GM04504 (cell line): ENCODE results near the gene CLPX.
"Not testable (repeated sequence)": the region's sequence is repeated elsewhere in the genome, so short reads cannot be mapped to it uniquely, and the experiment has no call there.

ENCODE experiments used
- DNase-seq: peaks from one replicate; pipeline ENCODE4 v3.0.0-alpha.2; 2012; ENCODE audit warnings: low read depth

CLPX gene

DNA sequence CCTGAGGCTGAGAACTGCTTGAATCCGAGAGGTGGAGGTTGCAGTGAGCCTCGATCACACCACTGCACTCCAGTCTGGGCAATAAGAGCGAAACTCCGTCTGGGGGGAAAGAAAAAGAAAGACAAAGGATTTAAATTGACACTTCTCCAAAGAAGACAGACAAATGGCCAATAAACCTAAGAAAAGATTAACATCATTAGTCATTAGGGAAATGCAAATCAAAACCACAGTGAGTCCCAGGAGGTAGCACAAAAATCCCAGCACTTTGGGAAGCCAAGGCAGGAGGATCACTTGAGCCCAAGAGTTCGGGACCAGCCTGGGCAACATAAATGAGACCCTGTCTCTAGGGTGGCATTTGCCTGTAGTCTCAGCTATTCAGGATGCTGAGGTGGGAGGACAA is 12.6 kb downstream of the CLPX start:
- no peak for DNase-seq

DNA sequence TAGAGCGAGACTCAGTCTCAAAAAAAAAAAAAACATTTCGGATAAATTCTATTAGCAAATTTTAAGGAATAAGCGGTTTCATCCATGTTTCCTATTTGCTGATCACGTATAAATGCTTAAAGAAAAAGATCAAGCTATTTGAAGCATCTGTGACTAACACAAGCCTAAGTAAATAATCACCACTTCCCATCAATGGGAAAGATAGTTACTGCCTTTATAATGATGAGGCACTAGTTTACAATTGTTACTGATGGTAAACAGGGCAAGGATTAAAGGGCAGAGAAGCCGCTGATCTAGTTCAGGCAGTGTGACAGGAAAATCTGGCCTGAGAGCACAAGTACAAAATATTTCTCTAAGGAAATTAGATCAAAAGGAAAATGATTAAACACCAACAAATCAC is 13.7 kb downstream of the CLPX start:
- no peak for DNase-seq

DNA sequence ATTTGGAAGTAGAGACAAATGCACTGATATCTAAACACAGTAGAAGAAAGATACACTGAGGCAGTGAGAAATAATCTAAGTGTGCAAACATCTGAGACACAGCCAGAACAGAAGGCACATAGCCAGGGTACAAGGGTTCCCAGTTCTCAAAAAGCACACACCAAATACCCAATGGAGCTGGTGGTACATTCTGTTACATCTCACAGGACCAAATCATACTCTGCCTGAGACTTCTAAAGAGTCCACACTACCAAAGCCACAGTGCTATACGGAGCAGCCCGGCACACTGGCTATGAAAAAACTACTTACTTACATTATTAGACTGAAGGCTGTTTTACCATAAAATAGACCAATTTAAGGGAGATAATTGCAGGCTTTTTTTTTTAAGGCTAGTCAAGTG is 19.3 kb downstream of the CLPX start:
- DNase-seq, result no peak

DNA sequence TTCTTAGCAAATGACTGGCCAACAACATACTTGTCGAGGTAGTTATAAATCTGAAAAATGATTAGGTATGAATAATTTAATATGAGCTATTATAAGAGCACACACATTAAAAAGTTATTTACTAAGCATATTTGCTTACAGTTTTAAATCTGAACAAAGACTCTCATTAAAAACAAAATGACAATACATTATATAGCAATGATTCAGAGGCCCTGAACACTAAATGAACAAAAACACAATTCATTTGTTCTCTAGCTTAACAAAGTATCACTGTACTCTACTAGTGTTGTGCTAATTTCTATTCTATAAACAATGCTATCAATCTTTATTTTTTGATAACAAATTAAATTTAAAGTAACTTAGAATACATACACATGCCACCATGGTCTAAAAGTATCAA is 21.0 kb downstream of the CLPX start:
- DNase-seq, result no peak

DNA sequence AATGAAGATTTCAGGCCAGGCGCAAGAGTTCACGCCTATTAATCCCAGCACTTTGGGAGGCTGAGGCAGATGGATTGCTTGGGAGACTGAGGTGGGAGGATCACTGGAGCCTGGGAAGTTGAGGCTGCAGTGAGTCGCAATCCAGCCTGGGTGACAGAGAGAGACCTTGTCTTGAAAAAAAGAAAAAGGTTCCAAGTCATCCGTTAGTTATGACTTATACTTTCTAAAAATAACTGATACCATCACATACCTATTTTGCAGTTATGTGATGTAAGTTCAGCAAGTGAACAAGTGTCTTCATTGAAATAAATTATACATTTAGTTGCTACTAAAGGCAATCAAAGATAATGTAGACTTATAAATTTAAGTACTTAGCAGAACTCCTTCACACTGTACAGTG is 22.1 kb downstream of the CLPX start:
- DNase-seq, result no peak

DNA sequence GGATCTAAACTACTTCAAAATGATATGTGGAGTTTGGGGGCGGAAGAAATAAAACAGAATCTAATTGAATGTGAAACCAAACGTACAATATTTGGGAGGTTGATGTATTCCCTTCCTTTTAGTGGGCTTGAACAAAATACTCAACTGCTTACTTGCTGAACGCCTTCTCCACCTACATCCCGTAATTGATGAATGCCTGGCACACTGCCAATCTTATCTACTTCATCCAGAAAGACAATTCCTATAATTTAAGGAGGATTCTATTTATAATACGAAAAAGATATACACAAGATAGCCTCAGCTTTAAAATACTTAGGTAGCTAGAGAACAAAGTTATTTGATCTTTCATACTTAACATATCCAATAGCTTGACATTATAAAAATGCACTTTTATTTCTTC is 28.4 kb downstream of the CLPX start:
- no peak for DNase-seq

DNA sequence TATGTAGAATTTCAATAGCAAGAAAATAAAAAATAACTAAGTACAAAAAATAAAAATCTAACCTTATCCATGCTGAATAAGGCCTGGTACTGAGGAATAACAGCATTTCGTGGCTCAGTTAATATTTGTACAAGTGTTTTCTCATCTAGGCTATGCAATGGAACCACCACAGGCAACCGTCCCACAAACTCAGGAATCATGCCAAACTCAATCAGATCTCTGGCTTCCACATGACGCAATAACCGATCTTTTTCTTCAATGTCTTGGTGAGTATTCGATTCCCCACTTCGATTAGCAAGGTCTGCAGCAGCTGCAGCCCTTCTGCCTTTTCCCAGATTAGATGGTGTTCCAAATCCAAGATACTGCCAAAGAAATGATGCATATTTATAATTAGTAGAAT is 30.4 kb downstream of the CLPX start:
- no peak for DNase-seq

DNA sequence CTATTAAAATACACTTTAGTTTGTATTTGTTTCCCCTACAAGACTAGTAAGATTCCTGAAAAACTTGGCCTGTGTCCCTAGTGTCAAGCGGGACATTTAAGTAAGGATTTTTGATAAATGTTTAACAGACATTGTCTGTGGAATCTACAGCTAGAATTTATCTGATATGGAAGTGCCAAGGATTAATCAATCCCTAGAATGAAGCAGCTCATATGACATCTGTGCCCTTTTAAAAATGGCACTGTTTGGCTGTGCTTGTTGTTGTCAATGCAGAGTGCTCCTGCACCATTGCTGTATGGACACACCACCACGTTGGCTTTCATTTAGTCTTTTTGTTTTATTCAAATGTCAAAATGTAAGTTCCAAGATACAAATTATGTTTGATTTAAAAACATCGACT is 37.2 kb downstream of the CLPX start:
- DNase-seq, result no peak

DNA sequence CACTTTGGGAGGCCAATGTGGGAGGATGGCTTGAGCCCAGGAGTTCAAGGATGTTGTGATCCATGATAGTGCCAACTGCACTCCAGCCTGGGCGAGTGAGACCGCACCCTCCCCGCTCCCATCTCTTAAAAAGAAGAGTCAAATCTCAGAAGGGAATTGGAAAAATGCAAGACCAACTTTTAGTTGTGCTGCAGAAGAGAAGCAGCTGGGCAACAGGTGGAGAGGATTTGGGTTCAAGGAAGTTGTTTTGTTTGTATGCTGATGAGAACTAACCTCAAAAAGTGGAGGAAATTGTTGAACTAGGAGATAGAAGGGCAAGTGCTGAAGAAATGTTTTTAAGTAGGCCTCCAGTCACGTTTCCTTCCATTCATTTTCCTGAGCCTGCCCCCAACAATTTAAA is 38.7 kb downstream of the CLPX start:
- no peak for DNase-seq

DNA sequence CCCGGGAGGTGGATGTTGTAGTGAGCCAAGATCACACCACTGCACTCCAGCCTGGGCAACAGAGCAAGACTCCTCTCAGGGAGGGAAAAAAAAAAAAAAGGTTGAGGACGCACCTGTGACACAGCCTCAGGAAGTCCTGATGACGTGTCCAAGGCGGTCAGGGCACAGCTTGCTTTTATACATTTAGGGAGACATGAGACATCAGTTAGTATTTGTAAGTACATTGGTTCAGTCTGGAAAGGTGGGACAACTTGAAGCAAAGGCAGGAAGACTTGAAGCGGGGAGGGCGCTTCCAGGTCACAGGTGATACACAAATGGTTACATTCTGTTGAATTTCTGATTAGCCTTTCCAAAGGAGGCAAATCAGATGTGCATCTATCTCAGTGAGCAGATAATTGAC is 46.5 kb downstream of the CLPX start:
- DNase-seq, result not testable (repeated sequence)

DNA sequence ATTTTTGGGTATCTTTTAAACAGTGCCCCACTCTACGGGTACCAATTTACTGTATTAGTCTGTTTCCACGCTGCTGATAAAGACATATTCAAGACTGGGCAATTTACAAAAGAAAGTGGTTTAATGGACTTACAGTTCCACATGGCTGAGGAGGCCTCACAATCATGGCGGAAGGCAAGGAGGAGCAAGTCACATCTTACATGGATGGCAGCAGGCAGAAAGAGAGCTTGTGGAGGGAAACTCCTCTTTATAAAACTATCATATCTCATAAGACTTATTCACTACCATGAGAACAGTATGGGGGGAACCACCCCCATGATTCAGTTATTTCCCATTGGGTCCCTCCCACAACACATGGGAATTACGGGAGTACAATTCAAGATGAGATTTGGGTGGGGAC is 47.2 kb downstream of the CLPX start:
- DNase-seq, result not testable (repeated sequence)

DNA sequence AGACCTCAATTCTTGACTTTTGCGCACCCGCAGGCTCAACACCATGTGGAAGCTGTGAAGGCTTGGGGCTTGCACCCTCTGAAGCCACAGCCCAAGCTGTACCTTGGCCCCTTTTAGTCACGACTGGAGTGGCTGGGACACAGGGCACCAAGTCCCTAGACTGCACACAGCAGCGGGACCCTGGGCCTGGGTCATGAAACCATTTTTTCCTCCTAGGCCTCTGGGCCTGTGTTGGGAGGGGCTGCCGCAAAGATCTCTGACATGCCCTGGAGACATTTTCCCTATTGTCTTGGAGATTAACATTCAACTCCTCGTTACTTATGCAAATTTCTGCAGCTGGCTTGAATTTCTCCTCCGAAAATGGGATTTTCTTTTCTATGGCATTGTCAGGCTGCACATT is 48.1 kb downstream of the CLPX start:
- not testable (repeated sequence) for DNase-seq

DNA sequence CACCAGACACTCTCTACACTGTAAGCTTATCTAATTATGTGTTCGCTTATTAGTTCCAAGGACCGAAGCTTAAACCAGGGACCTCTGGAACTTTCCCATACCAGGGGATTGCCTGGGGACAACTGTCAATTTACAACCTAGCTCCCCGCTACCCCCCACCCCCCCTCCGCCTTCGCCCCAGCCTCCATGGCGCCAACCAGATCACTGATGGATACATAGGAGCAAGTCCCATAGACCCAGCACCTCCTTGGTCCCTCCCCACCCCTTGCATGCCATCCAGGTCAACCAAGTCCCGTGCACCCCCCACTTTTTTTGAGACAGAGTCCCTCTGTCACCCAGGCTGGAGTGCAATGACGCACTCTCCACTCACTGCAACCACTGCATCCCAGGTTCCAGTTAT is 50.6 kb downstream of the CLPX start:
- DNase-seq, result no peak

DNA sequence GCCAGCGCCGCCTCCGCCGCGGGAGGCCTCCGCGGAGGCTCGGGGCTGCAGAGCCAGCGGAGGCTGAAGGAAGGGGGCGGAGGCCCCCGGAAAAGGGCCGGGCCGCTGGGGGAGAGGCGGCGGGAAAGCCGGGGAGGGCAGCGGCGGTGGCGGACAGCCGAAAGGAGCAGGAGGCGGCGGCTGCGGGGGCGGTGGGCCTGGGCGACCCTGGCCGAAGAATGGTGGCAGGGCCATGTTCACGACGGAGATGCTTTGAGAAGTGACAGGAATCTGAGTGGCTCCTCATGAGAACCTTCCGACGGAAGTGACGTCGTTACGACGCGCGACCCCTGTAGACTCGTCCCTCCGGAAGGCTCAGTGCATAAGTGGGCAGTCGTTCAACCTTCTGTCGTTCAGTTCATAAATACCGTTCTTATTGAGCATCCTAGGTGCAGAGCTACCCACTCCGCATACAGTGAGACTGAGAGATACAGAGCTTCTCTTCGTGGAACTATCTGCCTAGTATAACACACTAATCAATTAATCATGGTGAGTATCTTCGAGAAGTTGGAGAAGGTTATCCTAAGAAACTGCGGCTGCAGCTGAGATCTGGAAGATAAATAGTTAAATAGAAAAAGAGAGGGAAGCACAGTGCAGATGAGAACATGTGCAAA is 51.5 kb downstream of the CLPX start, which contains the start of gene PDCD7:
PDCD7 (minus strand) TSS at position 261 of the 653 bp plus-strand sequence; CDS start at position 234, 27 bp downstream.
- peak; percentile 73 for DNase-seq

DNA sequence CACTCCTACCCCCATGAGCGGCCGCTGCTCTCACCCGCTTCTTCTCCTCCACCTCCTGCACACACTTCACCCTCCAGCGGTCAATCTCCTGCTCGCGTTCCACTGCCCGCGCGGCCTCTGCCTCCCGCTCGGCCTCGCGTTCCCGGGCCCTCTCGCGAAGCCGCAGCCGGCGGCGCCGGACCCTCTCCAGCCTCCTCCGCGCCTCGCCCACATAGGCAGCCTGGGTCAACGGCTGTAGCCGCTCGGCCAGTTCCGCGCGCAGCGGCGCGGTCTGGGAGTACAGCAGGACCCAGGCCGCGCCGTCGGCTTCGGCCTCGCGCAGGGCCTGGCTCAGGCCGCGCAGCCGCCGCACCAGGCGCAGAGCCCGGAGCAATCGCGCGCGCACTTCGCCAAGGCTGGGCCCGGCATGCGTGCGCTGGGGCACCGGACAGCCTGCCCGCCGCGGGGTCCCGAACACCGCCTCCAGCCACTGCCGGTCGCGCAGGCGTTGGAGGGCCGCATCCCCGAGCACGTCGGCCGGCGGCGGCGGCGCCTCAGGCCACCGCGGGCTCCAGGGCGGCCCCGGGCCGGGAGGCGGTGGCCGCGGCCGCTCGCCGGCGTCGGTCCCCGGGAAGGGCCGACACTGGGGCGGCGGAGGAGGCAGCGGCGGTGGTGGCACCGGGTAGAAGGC is 52.1 kb downstream of the CLPX start:
- DNase-seq, result peak; percentile 17

DNA sequence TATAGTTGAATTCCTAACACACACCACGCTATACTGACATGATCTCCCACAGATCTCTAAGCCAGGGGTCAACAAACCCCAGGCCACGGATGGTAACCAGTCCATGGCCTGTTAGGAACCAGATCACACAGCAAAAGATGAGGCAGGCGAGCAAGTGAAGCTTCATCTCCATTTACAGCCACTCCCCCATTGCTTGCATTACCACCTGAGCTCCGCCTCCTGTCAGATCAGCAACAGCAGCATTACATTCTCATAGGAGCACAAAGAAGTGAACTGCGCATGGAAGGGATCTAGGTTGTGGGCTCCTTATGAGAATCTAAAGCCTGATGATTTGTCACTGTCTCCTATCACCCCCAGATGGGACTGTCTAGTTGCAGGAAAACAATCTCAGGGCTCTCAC is 54.2 kb downstream of the CLPX start:
- no peak for DNase-seq

DNA sequence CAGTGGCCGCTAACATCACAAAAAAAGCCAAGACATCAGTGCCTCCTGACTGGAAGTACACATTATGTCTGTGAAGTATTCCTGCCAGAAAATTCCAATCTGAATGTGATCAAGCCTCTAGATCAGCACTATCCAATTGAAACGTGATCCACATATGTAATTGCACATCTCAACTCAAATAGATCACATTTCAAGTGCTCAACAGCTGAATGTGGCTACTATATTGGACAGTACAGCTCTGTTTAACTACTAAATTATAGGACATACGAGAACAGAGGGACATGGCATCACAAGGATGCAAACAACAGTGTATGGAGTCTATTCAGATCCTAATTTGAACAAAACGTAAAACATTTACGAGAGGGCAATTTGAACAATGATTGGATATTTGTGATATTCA is 69.6 kb downstream of the CLPX start:
- no peak for DNase-seq

DNA sequence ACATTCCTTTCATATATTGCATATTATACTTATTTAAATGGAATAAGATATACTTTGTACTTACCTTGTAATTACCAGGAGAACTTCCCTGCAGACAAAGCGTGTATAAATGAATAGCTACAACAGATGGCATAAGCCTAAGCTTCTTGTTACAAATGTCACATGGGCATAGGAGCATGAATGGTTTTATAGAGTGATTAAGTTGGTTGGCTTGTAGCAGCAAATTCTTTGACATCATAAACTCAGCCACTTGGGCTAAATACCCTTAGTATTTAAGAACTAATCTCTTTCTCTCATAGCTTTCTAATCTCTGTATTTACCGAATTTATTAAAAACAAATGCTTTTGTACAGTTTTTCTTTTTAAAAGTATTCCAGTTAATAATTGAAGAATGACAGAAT is 70.1 kb downstream of the CLPX start, which contains the start of gene UBAP1L:
UBAP1L (minus strand) TSS at position 115 of the 400 bp plus-strand sequence. CDS start 8,985 bp downstream, outside the sequence.
- no peak for DNase-seq

DNA sequence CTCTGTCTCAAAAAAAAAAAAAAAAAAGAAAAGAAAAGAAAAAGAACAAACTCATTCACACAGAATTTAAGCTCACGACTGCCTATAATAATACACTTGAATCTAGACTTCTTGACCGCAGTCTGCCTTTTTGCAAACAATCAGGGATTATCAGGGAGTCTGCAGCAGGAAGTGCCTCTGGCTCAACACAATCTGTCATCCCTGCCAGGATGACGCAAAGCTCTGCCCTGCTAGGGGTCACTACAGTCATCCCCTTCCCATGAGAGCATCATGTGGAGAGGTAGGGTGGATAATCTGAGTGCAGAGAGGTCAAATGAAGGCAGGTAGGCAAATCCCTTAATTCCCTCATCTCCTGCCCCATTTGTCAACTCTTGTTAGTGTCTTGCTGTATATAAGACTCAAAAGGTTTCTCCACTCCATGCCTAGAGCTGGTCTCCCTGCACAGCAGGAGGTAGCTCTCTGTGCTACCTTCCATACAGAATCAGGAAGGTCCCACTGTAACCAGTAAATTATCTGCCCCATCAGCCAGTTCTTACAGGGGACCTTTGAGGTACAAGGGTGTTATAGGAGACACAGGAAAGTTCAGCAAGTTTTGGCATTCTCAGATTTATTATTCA is 74.4 kb downstream of the CLPX start:
- no peak for DNase-seq

DNA sequence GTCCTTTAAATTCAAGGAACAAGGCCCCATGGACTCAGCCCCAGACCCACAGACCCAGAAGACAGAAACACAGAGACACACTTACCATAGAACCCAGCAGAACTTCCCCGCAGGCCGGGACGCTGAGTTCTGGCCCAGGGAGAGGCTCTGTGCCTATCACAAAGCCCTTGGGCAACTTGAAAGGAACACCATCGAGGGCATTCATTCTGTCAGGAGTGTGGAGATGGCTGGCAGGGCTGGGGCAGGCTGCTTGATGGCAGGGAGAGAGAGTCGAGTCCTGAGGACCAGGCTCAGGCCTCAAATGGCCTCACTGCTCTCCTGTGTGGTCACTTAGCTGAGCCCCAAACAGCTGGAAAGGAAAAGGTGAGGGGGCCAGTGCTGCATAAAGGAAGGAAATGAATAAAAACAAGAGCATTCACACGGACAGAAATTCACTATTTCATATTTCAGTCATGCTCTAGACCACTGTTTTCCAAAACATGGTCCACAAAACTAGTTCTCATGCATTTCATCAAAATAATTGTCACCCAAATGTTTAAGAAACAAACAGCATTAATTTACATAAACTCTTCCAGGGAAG is 79.0 kb downstream of the CLPX start:
- DNase-seq, result no peak

DNA sequence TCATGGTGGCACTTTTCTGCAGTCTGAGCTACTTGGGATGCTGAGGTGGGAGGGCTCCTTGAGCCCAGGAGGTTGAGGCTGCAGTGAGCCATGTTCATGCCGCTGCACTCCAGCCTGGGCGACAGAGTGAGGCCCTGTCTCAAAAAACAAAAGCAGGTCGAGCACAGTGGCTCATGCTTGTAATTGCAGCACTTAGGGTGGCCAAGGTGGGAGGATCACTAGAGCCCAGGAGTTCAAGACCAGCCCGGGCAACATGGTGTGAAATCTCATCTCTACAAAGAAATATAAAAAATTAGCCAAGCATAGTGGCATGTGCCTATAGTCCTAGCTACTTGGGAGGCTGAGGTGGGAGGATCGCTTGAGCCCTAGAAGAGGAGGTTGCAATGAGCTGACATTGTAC is 80.1 kb downstream of the CLPX start:
- DNase-seq, result no peak

DNA sequence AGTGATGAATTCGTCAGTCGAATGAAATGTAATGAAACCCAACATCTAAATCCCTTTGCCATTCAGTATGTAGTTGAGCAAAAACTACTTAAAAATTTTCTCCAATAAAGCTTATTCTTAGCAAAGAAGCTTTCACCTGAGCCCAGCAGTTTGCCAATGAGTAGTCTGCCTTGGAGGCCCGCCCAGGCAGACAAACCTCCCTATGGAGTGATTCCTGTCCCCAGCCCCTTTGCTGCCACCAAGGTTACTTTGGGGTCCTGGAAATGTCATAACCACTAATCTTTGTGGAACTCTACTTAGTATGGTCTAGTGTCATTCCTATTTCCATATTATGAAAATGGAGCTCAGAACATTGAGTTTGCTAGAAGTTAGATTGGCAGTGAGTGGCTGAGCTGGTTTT is 82.2 kb downstream of the CLPX start:
- no peak for DNase-seq
